ENCODE measurements around the gene PHACTR2.

DNA sequence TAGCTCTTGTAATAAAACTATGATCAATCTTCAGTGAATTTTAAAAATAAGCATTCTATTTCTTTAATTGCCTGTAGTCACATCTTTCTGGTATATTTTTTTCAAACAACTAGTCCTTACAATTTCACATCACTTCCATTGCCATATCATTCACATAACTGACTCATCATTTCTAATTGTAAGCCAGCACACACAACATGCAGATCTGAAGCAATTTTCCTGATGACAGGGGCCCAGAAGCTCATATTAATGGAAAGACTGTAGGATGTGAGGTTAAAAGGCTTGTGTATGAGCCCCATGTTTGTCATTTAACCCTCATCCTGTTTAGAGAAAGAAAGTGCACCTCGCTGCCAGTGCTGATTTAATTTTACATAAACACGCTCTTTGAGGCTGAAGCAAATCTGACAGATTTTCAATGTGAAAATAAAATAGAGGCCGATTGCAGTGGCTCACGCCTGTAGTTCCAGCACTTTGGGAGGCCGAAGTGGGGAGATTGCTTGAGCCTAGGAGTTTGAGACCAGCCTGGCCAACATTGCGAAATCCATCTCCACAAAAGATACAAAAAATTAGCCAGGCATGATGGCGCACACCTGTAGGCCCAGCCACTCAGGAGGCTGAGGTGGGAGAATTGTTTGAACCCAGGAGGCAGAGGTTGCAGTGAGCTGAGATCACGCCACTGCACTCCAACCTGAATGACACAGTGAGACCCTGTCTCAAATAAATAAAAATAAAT, 125.2 kb downstream of the PHACTR2 start:
- no peak for TF ChIP-seq KMT2A (CRISPR knock-in tag; IDR thresholded peaks at IDR 0.05)
- TF ChIP-seq, protein P1, sequence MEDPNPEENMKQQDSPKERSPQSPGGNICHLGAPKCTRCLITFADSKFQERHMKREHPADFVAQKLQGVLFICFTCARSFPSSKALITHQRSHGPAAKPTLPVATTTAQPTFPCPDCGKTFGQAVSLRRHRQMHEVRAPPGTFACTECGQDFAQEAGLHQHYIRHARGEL (CRISPR knock-in tag; IDR thresholded peaks at IDR 0.05): no peak
- TF ChIP-seq EZH2 (conservative IDR thresholded peaks at IDR 0.05; ENCODE audit: low read depth, low read length): no peak
- TF ChIP-seq, protein P2, sequence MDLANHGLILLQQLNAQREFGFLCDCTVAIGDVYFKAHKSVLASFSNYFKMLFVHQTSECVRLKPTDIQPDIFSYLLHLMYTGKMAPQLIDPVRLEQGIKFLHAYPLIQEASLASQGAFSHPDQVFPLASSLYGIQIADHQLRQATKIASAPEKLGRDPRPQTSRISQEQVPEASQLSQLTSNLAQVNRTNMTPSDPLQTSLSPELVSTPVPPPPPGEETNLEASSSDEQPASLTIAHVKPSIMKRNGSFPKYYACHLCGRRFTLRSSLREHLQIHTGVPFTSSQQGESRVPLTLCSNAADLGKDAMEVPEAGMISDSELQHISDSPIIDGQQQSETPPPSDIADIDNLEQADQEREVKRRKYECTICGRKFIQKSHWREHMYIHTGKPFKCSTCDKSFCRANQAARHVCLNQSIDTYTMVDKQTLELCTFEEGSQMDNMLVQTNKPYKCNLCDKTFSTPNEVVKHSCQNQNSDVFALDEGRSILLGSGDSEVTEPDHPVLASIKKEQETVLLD (CRISPR knock-in tag; IDR thresholded peaks at IDR 0.05; ENCODE audit: low read depth): no peak

All from HepG2 (cell line).